HepG2 (cell line): ENCODE data around the gene NUBP2. TPM values are rescaled to one million over a fixed set of nuclear protein-coding genes. Genes with fewer than 3 reads are reported as not detected.

Experiments
- DNMT1 ChIP-seq: sonication (generic); formaldehyde crosslinking; IDR thresholded peaks from 2 replicates; pipeline ENCODE4 v1.5.1; 2020; ENCODE audit warnings: mild to moderate bottlenecking, missing genetic modification reagents
- EEA1 ChIP-seq: sonication (generic); formaldehyde crosslinking; IDR thresholded peaks from 2 replicates; pipeline ENCODE4 v1.5.1; 2020; ENCODE audit warnings: mild to moderate bottlenecking, missing genetic modification reagents, borderline replicate concordance
- GZF1 ChIP-seq: sonication (generic); formaldehyde crosslinking; IDR thresholded peaks from 2 replicates; pipeline ENCODE4 v1.5.1; 2020; ENCODE audit warnings: mild to moderate bottlenecking, missing genetic modification reagents
- HMGXB4 ChIP-seq, 2 experiments: sonication (generic) in 1 of 2; formaldehyde crosslinking in 1 of 2; IDR thresholded peaks; 2 replicates each; pipeline versions ENCODE4 v1.4.0 to v1.6.1; 2018 to 2020; ENCODE audit warnings: missing genetic modification reagents in 2 of 2, borderline replicate concordance in 1 of 2, low read depth in 1 of 2, mild to moderate bottlenecking in 1 of 2, missing biosample characterization in 1 of 2
- RAD21 ChIP-seq: fragments of 450-650 bp; formaldehyde crosslinking; IDR thresholded peaks from 2 replicates; pipeline ENCODE4 v1.5.0; 2020; ENCODE audit warnings: mild to moderate bottlenecking
- RBM39 ChIP-seq: fragments of 200-400 bp; formaldehyde crosslinking; IDR thresholded peaks from one replicate; pipeline ENCODE4 v1.6.1; 2018; ENCODE audit warnings: antibody characterized with exemption, mild to moderate bottlenecking, low read depth, low read length; ENCODE audit not compliant: poor library complexity, severe bottlenecking
- REL ChIP-seq: sonication (generic); formaldehyde crosslinking; conservative IDR thresholded peaks from 2 replicates; pipeline ENCODE4 v1.8.0; 2022; ENCODE audit warnings: mild to moderate bottlenecking, missing genetic modification reagents, moderate library complexity
- SIN3A ChIP-seq: IDR thresholded peaks from 2 replicates; pipeline ENCODE4 v1.6.1; 2011; ENCODE audit warnings: low read depth, mild to moderate bottlenecking, control low read depth, low read length, borderline replicate concordance
- SIX1 ChIP-seq: sonication (generic); formaldehyde crosslinking; IDR thresholded peaks from 2 replicates; pipeline ENCODE4 v1.4.0; 2020; ENCODE audit warnings: missing genetic modification reagents, borderline replicate concordance
- SKIL ChIP-seq: sonication (generic); formaldehyde crosslinking; IDR thresholded peaks from 2 replicates; pipeline ENCODE4 v1.8.0; 2022; ENCODE audit warnings: missing genetic modification reagents, mild to moderate bottlenecking, moderate library complexity, borderline replicate concordance
- ZIK1 ChIP-seq: sonication (generic); formaldehyde crosslinking; IDR thresholded peaks from 2 replicates; pipeline ENCODE4 v1.5.0; 2020; ENCODE audit warnings: mild to moderate bottlenecking, low read depth, missing genetic modification reagents, borderline replicate concordance
- ZNF180 ChIP-seq: sonication (generic); formaldehyde crosslinking; IDR thresholded peaks from 2 replicates; pipeline ENCODE4 v1.4.0; 2020; ENCODE audit warnings: low read depth, missing genetic modification reagents, borderline replicate concordance
- ZNF30 ChIP-seq: sonication (generic); formaldehyde crosslinking; IDR thresholded peaks from 2 replicates; pipeline ENCODE4 v1.5.0; 2020; ENCODE audit warnings: mild to moderate bottlenecking, missing genetic modification reagents
- ZNF512B ChIP-seq: sonication (generic); formaldehyde crosslinking; IDR thresholded peaks from 2 replicates; pipeline ENCODE4 v1.5.1; 2020; ENCODE audit warnings: missing genetic modification reagents, mild to moderate bottlenecking, borderline replicate concordance
- ZNF549 ChIP-seq: sonication (generic); formaldehyde crosslinking; IDR thresholded peaks from 2 replicates; pipeline ENCODE4 v1.5.0; 2020; ENCODE audit warnings: missing genetic modification reagents
- polyA plus RNA-seq, 8 experiments: library from polyadenylated mRNA; depleted of rRNA in 3 of 8; stranded (reverse) in 7 of 8; unstranded in 1 of 8; fragments of >200 nt; fragmentation: Illumina TruSeq in 4 of 8; extraction: Trizol in 4 of 8; gene quantifications; 2 replicates each; pipeline versions ENCODE4 v1.2.1 to v1.2.3, GENCODE V29; 2011 to 2016; ENCODE audit warnings: low read depth in 4 of 8, missing spikeins in 1 of 8, mixed read lengths in 1 of 8; ENCODE audit not compliant: insufficient read depth in 1 of 8
- total RNA-seq, 5 experiments: library from RNA; depleted of rRNA; stranded (reverse); fragments of >200 nt; fragmentation: Illumina TruSeq; extraction: Trizol; gene quantifications; 2 replicates each; pipeline ENCODE4 v1.2.3, GENCODE V29; 2016; ENCODE audit warnings: low read depth in 1 of 5
- TF ChIP-seq, protein P1 (sequence below): sonication (generic); formaldehyde crosslinking; IDR thresholded peaks from 2 replicates; pipeline ENCODE4 v1.8.1; 2023; ENCODE audit warnings: missing genetic modification reagents, inconsistent platforms, borderline replicate concordance

The NUBP2 gene
- total and polyA plus RNA-seq, 2 of the 13 experiments (the other 11 are each of a cell fraction or from before 2014, with no cell fraction given), result 25.7 to 61.5 TPM

- TF ChIP-seq ZNF512B (CRISPR knock-in tag) (no peak), SIX1 (CRISPR knock-in tag) (0 out of 2 replicates have a peak, but pooled peaks have one; percentile 34), ZIK1 (CRISPR knock-in tag) (peak; percentile 60; the same call in 1 of the 2 replicates), SIN3A (peak; percentile 57; the same call in 1 of the 2 replicates), DNMT1 (CRISPR knock-in tag) (no peak), RAD21 (CRISPR knock-in tag) (no peak), EEA1 (no peak), SKIL (CRISPR knock-in tag) (peak; percentile 80), ZNF549 (CRISPR knock-in tag) (no peak), HMGXB4 (CRISPR knock-in tag; IDR thresholded peaks at IDR 0.05; ENCODE audit: borderline replicate concordance in 1 of 2, low read depth in 1 of 2) (peak; percentile 23 to 37; a peak in 1 of 4 replicates), RBM39 (no peak), ZNF180 (no peak), REL (CRISPR knock-in tag) (no peak), GZF1 (CRISPR knock-in tag) (no peak), ZNF30 (CRISPR knock-in tag) (no peak)
- TF ChIP-seq, protein P1, sequence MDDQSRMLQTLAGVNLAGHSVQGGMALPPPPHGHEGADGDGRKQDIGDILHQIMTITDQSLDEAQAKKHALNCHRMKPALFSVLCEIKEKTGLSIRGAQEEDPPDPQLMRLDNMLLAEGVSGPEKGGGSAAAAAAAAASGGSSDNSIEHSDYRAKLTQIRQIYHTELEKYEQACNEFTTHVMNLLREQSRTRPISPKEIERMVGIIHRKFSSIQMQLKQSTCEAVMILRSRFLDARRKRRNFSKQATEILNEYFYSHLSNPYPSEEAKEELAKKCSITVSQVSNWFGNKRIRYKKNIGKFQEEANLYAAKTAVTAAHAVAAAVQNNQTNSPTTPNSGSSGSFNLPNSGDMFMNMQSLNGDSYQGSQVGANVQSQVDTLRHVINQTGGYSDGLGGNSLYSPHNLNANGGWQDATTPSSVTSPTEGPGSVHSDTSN (CRISPR knock-in tag), result no peak
Measured at GRCh38 chr16:1832838-1833454, 50.2 kb downstream of the NUBP2 start (continued).
